Left ventricle myocardium superior (tissue), 1 donor: ENCODE measurements around the gene TBX18. TPM values are rescaled to one million over a fixed set of nuclear protein-coding genes. Genes with fewer than 3 reads are reported as not detected.
A peak's percentile ranks its signal among the peaks of the same experiment; 100 is the strongest.

ENCODE experiments used
- ATAC-seq: fragments of 200-7000 bp; cut with Tn5 transposase; one replicate; pipeline ENCODE4 v1.9.1; 2020; ENCODE audit warnings: mild to moderate bottlenecking, moderate library complexity
- DNase-seq: peaks from one replicate; pipeline ENCODE4 v3.0.0-alpha.2; 2020
- intact Hi-C: fragments of 100-400 bp; cut with micrococcal nuclease; formaldehyde crosslinking; loops from one replicate; pipeline ENCODE4 v1.11.0; 2022
- total RNA-seq: library from RNA; stranded (reverse); fragmentation: NEBNext Ultra II Directional; extraction: Animal tissue kit (Norgen Biotek cat#: 25700); gene quantifications from one replicate; pipeline ENCODE4 v1.2.1, GENCODE V29; 2021
- donor health status: DM: no; HTN: yes; CAD: no; lungs with severe emphysema.

Gene TBX18
- total RNA-seq, 1 donor from 2014 or later: 7.1 TPM

DNA sequence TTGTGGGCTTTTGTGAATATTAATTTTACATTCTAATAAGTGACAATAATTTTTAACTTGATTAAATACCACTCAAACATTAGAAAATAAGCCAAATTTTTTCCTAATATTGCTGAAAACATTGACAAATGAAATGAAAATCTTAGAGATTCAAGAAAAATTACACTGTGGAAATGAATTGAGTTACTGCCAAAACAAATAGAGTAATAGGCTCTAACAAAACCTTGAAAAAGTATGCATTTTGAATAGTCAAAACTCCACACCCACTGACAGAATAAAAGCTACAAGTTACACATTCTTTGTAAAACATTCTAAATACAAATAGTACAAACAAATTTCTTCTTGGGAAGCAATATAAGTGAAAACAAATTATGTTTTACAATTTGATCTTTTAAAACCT lies 5.9 kb downstream of the TBX18 start:
- intact Hi-C loops: no loop called here

DNA sequence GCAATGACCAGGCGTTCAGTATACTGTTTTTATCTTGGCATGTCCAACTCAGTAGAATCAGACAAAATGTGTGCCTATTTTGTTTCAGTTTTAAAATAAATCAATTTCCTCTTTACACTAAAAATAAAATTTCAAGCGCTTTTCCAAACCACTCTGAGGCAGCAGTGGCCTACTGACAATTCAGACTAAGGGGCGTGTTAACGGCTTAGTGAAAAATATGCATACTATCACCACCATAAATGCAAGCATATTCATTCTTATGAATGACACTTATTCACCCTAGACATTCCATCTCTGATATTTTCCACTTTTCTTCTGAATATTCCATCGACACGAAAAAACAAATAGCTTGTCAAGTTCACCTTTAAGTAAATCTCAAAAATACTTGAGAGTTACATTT lies 7.5 kb downstream of the TBX18 start:
- DNase-seq (no peak), ATAC-seq (no peak)
- intact Hi-C loops: no loop called here

More for the DNA sequence above, 5.9 kb downstream of the TBX18 start:
- ATAC-seq (no peak), DNase-seq (no peak)

DNA sequence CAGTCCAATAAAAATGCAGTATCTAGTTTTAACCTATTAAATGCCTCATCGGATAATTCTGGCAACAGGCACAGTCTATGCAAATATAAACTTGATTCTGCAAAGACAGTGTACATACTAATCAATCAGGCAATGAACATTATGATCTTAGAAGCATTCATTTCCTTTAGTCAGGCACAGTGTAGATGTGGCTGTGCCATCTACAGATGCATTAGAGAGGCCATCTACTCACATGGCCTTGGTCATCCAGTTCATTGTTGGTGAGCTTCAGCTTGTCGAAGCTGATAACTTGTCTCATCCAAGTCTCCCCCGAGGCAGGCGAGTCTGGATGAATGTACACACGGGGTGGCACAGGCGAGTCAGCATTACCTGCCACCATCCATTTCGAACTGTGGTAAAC lies 7.9 kb downstream of the TBX18 start:
- DNase-seq: no peak
- intact Hi-C loops: no loop called here
- ATAC-seq: no peak

DNA sequence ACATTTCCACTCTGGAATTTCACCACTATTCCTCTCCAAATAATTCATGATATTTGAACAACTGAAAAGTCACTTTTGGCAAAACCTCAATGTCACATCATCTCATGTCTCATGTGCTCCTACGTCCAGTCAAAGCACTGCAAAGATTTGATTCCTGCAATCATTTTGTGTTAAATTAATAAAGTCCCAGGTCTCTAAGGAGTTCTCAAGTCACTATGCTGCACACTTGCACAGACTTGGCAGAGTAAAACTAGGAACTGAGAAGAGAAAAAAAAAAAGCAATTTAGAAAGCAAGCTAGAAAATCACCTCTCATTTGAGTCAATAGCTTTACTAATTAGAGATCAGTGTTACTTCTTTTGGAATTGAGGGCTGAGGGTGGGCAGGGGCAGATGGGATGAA lies 11.2 kb downstream of the TBX18 start:
- DNase-seq (no peak), ATAC-seq (no peak)
- intact Hi-C loops: no loop called here

DNA sequence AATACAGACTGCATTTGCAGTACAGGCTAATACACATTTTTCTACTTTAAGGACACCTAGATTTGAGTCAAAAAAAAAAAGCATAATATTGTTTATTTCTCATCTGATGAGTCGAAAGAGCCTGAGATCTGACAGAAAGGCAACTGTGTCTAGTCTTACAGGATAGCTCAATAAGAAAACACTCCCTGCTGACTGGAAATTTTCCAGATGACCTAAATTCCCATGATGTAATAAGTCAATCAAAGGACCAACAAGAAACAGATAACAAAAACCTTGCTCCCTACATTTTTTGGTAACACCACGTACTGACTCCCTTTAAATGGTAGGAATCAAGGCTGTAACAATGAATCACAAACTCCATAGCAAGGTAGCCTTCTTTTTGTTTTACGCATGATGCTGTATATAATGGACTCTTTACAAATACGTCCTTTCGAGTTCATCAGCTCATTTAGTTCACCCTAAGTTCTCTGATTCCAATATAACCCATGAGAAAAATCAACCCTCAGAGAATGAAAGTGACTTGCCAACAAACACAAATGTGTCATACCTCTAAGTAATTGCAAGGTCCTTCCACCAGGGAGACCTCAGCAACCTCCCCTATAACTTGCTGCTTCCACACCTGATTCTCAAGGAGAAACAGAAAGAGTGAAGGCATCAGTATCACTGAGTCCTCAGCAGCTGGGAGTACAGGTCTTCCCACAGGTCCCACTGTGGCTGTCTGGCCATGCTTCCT lies 12.1 kb downstream of the TBX18 start:
- DNase-seq (no peak), ATAC-seq (peak; percentile 74)
- intact Hi-C loops: no loop called here

DNA sequence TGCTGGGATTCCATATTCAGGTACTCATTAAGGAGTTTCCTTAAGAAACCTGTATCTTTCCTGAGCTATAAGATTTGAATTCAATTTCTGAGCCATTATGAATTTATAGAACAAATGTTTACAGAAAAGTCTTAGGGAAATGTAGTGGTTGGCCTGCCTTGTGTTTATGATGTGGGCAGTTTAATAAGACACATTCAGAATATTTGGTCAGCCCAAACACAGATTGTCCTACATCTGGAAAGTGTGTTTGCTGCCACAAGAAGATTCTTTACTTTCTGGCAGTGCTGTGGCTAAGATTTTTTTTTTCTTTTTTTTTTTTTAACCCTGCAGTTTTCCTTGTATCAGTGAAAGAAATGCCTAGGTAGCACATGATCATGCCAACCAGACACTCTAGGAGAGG lies 15.2 kb downstream of the TBX18 start:
- intact Hi-C loops: no loop called here
- DNase-seq (no peak), ATAC-seq (no peak)

DNA sequence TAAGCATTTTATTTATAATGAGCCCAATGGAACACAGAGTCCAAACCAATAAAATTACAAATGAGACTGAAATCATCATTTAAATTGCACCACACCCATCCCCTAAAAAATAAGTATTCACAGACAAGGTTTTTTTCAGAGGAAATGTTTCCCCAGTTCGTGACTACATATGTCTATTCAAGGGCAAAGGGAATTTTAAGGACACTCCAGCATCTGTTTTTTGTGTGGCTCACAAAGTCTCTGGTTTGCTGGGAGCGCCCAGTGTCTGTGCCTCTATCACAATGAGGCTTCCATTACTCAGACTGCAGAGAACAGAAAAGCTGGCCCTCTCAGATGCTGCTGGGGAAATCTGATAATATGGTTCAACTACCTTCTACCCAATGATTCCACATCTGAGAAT lies 16.0 kb downstream of the TBX18 start:
- intact Hi-C loops: no loop called here
- ATAC-seq (no peak), DNase-seq (no peak)

DNA sequence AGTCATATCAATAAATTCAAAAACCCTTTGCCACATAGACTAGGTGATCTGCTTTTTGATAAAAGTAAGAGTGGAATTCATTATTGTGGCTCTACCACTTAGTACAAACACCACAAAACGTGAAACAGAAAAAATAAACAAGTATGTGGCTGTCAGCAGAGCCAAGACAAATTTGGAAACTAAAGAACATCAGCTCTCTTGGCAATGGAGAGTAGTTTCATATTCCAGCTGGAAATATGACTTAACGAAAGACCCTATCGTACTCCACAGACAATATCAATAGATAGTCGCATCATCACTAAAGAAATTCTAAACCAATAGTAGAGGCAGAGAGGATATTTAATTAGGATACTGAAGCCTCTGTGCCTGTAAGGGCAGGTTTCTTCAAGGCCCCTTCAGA lies 20.8 kb downstream of the TBX18 start:
- intact Hi-C loops: no loop called here
- no peak for ATAC-seq

DNA sequence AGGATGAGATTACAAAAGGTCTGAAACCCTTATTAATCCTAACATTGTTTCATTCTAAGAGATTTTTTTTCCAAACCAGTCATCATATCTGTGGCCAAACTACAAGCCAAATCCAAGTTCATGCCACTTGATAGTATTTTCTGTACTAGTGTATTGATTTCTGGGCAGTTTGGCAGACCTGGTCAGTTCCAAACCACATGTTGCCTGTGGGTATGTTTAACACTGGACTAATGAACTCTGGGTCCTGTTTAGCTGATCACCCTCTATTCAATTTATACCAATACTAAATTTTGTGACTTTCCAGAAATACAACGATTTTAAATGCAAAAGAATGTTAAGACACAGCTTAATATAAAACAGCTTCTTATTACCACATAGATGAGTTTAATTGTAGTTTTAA lies 24.0 kb downstream of the TBX18 start:
- ATAC-seq (no peak), DNase-seq (no peak)
- intact Hi-C loops: no loop called here

More for the DNA sequence above, 20.8 kb downstream of the TBX18 start:
- DNase-seq: no peak

DNA sequence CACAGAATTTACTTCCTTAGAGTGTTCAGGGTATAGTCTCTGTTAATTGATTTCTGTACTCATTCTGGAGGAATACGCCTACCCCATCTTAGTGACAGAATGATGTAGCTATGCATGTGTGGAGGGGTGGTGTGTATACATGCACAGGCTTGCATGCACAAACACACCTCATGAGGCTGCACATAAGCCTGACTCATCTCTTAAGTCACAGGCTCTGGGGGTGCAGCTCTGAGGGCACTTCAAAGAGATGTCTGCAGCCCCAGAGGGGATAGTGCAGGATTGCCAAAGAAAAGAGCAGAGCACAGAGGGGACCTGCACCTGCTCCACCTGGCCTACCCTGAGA lies 24.6 kb downstream of the TBX18 start:
- intact Hi-C loops: no loop called here
- no peak for ATAC-seq
- DNase-seq: no peak

DNA sequence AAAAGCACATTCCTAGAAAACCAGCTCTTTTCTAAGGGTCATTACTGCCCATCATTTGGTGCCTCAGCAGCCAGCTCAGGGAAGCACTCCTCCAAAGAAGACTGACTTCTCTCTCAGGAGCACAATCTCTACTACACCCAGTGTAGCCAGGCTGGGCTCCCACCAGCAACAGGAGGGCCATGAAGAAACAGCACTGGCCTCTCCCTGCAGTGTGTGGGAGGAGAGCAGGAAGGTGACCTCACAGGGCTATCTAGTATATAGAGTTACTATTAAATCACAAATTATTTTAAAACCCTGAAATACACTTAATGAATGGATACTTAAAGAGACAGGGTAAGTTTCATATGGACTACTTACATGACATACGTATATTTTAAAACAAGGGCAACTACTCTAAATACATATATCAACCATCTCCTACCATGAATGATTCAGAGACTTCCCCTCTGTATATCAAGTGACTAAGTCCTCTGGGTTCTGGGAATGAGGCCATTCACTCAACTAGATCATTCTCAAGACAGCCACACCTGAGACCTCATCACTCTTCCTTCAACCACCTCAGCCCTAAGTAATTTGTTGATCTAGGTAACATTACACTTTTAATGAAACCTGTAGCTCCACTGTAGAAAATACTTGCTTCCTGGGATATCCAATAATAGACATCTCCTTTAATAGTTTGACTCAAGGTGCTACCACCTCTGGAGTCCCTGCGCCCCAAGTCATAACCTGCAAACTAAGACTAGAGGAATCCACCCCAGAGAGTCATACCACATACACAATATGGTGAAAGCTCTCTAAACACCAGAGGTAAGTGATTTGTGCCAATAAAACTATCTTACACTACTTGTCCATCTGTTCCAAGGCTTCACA lies 25.2 kb downstream of the TBX18 start:
- ATAC-seq: no peak
- intact Hi-C loops: no loop called here

DNA sequence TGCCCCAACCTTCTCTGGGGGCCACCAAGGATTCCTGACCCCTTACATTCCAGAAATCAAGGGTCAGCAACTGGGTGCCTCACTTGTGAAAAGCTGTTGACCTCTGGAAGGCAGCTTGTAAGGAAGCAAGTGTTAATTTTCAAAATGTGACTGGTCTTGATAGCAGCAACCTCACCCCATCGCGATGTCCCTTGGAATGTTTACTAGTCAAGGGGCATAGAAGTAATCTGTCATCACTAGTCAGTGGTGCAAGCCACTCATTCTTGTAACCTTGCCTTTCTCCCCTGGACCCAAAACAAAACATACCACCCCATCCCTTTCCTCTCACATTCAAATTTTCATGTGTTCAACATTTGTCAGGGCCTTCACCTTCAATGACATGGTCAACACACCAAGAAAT lies 30.5 kb downstream of the TBX18 start:
- ATAC-seq: no peak
- no peak for DNase-seq
- intact Hi-C loops: no loop called here

More for the DNA sequence above, 25.2 kb downstream of the TBX18 start:
- DNase-seq: no peak

DNA sequence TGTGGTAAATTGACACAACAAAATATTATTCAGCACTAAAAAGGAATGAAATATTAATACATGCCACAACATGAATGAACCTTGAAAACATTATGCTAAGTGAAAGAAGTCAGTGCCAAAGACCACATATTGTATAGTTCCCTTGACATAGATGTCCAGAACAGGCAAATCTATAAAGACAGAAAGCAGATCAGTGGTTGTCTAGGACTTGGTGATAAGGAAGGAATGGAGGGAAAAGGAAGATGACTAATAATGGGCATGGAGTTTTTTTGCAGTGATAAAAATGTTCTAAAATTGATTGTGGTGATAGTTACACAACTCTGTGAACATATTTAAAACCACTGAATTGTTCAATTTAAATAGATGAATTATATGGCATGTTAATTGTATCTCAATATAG lies 32.5 kb downstream of the TBX18 start:
- intact Hi-C loops: no loop called here
- ATAC-seq: no peak
- no peak for DNase-seq

DNA sequence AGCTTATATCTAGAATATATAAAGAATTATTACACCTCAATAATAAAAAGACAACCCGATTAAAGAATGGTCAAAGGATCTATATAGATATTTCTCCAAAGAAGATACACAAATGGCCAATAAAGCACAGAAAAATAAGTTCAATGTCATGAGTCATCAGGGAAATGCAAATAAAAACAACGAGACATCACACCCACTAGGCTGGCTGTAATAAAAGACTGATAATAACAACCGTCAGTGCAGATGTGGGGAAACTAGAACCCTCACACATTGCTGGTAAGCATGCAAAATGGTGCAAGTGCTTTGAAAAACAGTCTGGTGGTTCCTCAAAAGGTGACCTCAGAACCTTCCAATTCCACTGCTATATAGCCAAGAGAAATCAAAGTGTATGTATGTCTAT lies 33.0 kb downstream of the TBX18 start:
- intact Hi-C loops: no loop called here
- no peak for ATAC-seq

DNA sequence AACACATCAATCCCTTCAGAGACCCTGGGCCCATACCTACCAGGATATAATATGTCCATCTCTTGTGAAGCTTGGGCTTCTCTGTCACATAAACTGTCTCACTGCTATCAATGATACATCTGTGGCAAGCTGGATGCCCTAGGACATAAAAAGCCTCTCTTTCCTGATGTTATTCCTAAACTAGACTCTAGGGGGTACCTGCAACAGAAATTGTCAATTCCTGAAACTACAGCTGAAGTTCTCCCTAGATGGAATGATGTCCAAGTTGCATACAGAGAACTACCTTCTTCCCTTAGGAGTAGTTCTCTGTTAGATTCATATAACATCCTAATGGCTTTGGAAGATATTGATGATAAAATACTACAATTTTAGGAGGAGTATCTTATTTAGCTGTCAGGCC lies 35.8 kb downstream of the TBX18 start:
- intact Hi-C loops: no loop called here
- DNase-seq: no peak
- ATAC-seq: no peak

More for the DNA sequence above, 33.0 kb downstream of the TBX18 start:
- DNase-seq: no peak

DNA sequence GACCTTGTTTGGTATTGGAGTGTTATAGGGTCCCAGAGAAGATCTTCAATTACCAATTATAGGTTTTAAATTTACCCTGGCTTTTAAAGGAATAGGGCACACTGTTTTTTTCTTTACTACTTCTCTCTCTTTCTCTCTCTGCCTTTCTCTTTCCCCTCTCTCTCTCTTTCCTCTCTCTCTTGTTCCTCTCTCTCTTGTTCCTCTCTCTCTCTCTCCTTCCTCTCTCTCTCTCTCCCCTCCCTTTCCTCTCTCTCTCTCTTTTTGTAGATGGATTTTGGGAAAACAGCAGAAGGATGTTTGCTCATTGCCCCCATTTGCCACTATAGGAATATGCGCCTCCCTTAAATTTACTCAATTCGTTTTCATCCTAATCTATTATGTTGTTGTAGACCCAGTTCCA lies 45.2 kb downstream of the TBX18 start:
- intact Hi-C loops: no loop called here
- DNase-seq: no peak
- ATAC-seq: no peak

DNA sequence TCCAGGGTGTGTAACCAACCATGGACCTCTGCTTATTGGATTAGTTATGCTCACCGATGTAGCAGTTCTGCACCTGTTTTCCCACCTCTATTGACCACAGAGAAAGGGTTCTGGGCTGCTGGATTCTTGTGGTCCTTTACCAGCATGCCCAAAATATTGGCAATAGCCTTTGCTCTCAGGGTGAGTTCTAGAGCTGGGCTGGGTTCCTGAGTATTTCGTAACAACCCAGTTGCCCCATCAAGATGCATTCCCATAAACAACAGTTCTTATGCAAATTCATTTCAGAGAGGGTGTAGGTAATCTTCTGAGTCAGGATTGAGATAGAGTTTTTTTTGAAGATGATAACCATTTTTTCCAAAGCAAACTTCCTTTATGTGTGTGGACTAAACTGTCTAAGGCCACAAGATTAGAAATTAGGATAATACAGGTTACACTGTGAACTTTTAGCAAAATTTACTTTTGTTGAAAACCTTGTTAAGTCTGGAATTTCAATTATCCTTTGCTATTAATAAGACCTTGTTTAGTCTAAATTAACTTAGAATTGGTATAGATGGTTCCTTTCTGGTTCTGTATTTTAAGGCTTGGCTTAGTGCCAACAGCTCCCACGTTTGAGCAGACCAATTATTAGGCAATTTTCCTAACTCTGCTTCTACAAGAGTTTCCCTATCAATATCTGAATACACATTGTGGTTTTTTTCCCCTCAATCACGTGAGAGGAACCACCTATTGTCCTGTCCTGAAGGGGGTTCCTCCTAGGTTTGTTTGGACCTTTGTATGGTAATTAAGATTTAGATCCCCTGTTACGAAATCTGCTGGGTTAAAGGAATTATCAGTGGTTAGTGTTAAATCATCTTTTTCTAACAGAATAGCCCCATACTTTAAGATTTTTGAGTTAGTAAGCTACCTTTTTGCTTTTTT lies 46.1 kb downstream of the TBX18 start:
- intact Hi-C loops: no loop called here
- no peak for DNase-seq
- no peak for ATAC-seq

DNA sequence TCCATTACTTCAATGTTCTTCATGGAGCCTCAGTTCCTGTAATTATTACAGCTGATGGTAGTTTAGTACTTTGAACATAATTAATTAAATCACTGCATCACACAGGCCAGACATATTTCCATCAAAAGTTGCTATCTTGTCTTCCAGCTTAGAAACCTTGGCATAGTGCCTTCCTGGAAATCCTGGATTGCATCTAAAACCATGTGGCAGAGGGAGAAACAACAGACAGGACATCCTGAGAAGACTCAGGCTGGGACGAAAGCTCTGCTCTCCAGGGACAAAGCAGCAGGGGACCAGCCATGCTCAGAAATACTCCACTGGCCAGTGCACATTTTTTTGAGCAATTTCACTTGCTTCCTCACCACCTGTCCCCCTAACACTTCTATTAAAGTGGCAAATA lies 55.3 kb downstream of the TBX18 start:
- ATAC-seq (no peak), DNase-seq (no peak)
- intact Hi-C loops: no loop called here

DNA sequence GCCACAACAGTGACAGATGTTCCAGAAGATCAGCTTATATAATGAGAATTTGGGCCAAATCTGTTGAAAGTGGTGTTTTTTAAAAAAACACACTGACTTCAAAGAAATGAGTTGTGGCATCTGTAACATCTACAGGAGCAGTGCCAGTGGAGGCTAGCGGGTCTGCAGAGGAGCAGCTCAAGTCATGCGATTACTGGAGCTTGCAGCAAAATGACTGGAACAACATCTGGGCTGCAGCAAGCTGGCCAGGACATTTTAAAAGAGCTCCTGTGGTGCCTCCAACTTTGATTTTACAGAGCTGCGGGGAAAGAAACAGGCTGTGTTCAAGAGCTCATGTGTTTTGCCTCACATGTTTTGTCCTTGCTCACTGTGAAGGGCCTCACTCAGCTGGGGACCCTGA lies 57.2 kb downstream of the TBX18 start:
- intact Hi-C loops: no loop called here
- ATAC-seq: peak; percentile 34
- DNase-seq: peak; percentile 31

DNA sequence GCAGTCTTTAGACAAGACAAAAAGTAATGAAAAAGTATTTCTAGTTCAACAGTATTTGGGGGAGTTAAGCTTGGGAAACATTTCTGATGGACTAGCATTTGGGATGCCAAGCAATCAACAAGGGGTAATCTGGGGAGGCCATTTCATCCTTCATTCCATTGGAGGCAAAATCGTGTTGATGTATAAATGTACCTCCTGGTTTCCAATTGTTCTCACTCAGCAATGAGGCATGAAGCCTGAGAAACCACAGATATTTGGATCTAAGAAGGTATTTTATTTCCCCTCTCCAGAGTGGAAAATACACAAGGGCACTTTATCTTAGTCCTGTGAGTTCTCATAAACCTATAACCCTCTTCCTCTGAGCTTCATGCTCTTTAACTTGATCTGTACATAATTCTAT lies 68.2 kb downstream of the TBX18 start:
- DNase-seq (no peak), ATAC-seq (no peak)
- intact Hi-C loops: no loop called here
